Neural progenitor cell (in vitro differentiated cells): ENCODE results near the gene TRPT1.

Source experiments
- CTCF ChIP-seq: fragments of 200-600 bp; sonication (generic); IDR thresholded peaks from 2 replicates; pipeline ENCODE4 v1.5.1; 2017; ENCODE audit warnings: antibody characterized with exemption, mild to moderate bottlenecking
- EZH2 ChIP-seq: fragments of 200-600 bp; sonication (generic); IDR thresholded peaks from 2 replicates; pipeline ENCODE4 v1.6.1; 2017; ENCODE audit warnings: antibody characterized with exemption, mild to moderate bottlenecking, moderate library complexity

- TF ChIP-seq CTCF (no peak), EZH2 (no peak)
These were observed 9.1 kb downstream of the TRPT1 start for GRCh38 chr11:64216879-64217278.
